ENCODE results near the gene SNRNP40.
A peak's percentile ranks its signal among the peaks of the same experiment; 100 is the strongest.

Gene SNRNP40

GRCh38 chr1:31228986-31229385, 67.6 kb downstream of the SNRNP40 start:
- DNase-seq: no peak

GRCh38 chr1:31227891-31228568, 68.6 kb downstream of the SNRNP40 start:
- no peak for DNase-seq

- no peak for DNase-seq
These were observed 72.5 kb downstream of the SNRNP40 start for GRCh38 chr1:31224068-31224467.

GRCh38 chr1:31222176-31222575, 74.4 kb downstream of the SNRNP40 start:
- DNase-seq: no peak

- no peak for DNase-seq
These were observed 75.5 kb downstream of the SNRNP40 start for GRCh38 chr1:31221072-31221471.

- no peak for DNase-seq
These were observed 77.1 kb downstream of the SNRNP40 start for GRCh38 chr1:31219489-31219888.

- DNase-seq: no peak
These were observed 77.9 kb downstream of the SNRNP40 start for GRCh38 chr1:31218705-31219104.

- peak; percentile 21 for DNase-seq
These were observed 80.6 kb downstream of the SNRNP40 start for GRCh38 chr1:31216016-31216415.

- no peak for DNase-seq
These were observed 81.5 kb downstream of the SNRNP40 start for GRCh38 chr1:31215065-31215570.

- no peak for DNase-seq
These were observed 82.1 kb downstream of the SNRNP40 start for GRCh38 chr1:31214316-31215064.

Measured in hematopoietic multipotent progenitor cell treated with erythropoietin and hydrocortisone succinate and interleukin-3 and kit ligand, for 4 days (in vitro differentiated cells).